GM18520 (cell line): ENCODE measurements around the gene CD200.

ENCODE experiments used
- ATAC-seq: cut with Tn5 transposase; IDR thresholded peaks from one replicate; pipeline ENCODE4 v1.9.1; 2021; ENCODE audit not compliant: unreplicated experiment

CD200 gene

GRCh38 chr3:112409041-112409440 is 76.1 kb downstream of the CD200 start:
- ATAC-seq: no peak

GRCh38 chr3:112411425-112411824 is 78.5 kb downstream of the CD200 start:
- ATAC-seq: no peak
